ENCODE results near the gene ECE1. TPM values are rescaled to one million over a fixed set of nuclear protein-coding genes. Genes with fewer than 3 reads are reported as not detected.

Gene ECE1
- total and polyA plus RNA-seq, 2 of the 4 experiments (the other 2 are of a cell fraction): 61.8 to 124 TPM

GRCh38 chr1:21234779-21235178, 55.5 kb downstream of the ECE1 start:
- TF ChIP-seq CEBPB (IDR thresholded peaks at IDR 0.05; ENCODE audit: low read depth, low read length): peak; percentile 91
- no peak for TF ChIP-seq RAD21 (IDR thresholded peaks at IDR 0.05; ENCODE audit: low read length)
- H3K14ac ChIP-seq (replicated peaks; ENCODE audit: low read depth, low read length): no peak overlapping the region
- no peaks in the 10 kb centered on the region for H4K20me1 ChIP-seq (ENCODE audit: insufficient read depth, low read length)
- no peak overlapping the region for H2AK5ac ChIP-seq (ENCODE audit: low read depth, low read length)
- peaks cover 7 to 20% of the 10 kb centered on the region in 2 experiments; a peak in 3 of 4 replicates for H3K79me1 ChIP-seq (ENCODE audit: low read depth in 1 of 2, low read length in 2 of 2)
- no peak overlapping the region for H2BK15ac ChIP-seq (ENCODE audit: low read depth, low read length)
- H4K8ac ChIP-seq (ENCODE audit: low read depth in 2 of 2, low read length in 2 of 2): no peak overlapping the region
- H3K36me3 ChIP-seq (ENCODE audit: control insufficient read depth, insufficient read depth, low read length): peaks cover 56% of the 10 kb centered on the region
- H3K4me1 ChIP-seq (ENCODE audit: control insufficient read depth, insufficient read depth, low read length): peaks cover 10% of the 10 kb centered on the region
- H2BK120ac ChIP-seq (ENCODE audit: low read depth, low read length): no peak overlapping the region
- in situ Hi-C loops (cut with MboI; ENCODE audit: low sequenced_read_pairs) (loop anchor here (5.0 kb wide), 2 partner anchors 133 to 353 kb away; no protein-coding TSS in a partner anchor), dilution Hi-C loops (cut with HindIII; ENCODE audit: low sequenced_read_pairs, unreplicated experiment) (no loop called here), intact Hi-C loops (cut with micrococcal nuclease) (no loop called here)
- H3K9me3 ChIP-seq (ENCODE audit: control insufficient read depth, insufficient read depth, low read length): no peaks in the 10 kb centered on the region
- no TSS peak for BruUV-seq (replicated peaks)
- no peak overlapping the region for H2BK20ac ChIP-seq (ENCODE audit: low read depth, low read length)
- peak overlapping the region; percentile 39; the same call in 1 of the 2 replicates for H3K4ac ChIP-seq (ENCODE audit: low read depth, low read length)
- H2AK9ac ChIP-seq (replicated peaks; ENCODE audit: low read depth, low read length, poor library complexity): no peak overlapping the region
- H2BK5ac ChIP-seq (ENCODE audit: low read depth, low read length, poor library complexity, severe bottlenecking): peak overlapping the region; percentile 55
- no peaks in the 10 kb centered on the region for H3K27me3 ChIP-seq (ENCODE audit: control insufficient read depth, insufficient read depth, low read length)
- H3K9ac ChIP-seq (ENCODE audit: low read depth, low read length): no peak overlapping the region
- no peak overlapping the region for H3K27ac ChIP-seq (ENCODE audit: insufficient read depth, low read length)
- H2AFZ ChIP-seq (replicated peaks; ENCODE audit: low read length, poor library complexity): no peak overlapping the region
- H3K23ac ChIP-seq (ENCODE audit: low read depth, low read length): no peak overlapping the region
- POLR2A ChIA-PET (ENCODE audit: unreplicated experiment): no interaction called here
- no peak overlapping the region for H3K4me2 ChIP-seq (ENCODE audit: low read depth, low read length)
- H3K9me1 ChIP-seq (ENCODE audit: insufficient read depth, low read length): peaks cover 10% of the 10 kb centered on the region; the same call in 1 of the 2 replicates
- WGBS, 2 experiments (ENCODE audit: extremely low coverage in 2 of 2, insufficient read length in 1 of 2): 60% methylated on average over 1 of the region's 4 CpGs; no CpG with 5 or more reads in 1 of the 2 experiments
- no peak overlapping the region for H4K5ac ChIP-seq (ENCODE audit: low read depth, low read length)
- H3K18ac ChIP-seq (ENCODE audit: low read depth, low read length): no peak overlapping the region
- H3K4me3 ChIP-seq (ENCODE audit: insufficient read depth, low read depth, low read length): no peak overlapping the region
- CTCF ChIA-PET: interaction anchor here (0.7 kb wide), 2 partner anchors 20 to 119 kb away, joined by 3 read pairs; no protein-coding TSS in a partner anchor
- ATAC-seq (ENCODE audit: low read depth): peak; percentile 28
- DNase-seq: peak; percentile 83
- H4K91ac ChIP-seq (ENCODE audit: insufficient read depth, low read depth, low read length): no peak overlapping the region
- no peak overlapping the region for H3K56ac ChIP-seq (ENCODE audit: extremely low read depth, insufficient read depth, low read length)

All from IMR-90 (cell line).